ENCODE measurements around the gene HNRNPLL.

- no peak for TF ChIP-seq CTCF (IDR thresholded peaks at IDR 0.05 in 2 of 3, conservative IDR thresholded peaks at IDR 0.05 in 1 of 3; ENCODE audit: borderline replicate concordance in 1 of 3, insufficient read depth in 1 of 3, low read depth in 2 of 3, low read length in 2 of 3)
- no peak for TF ChIP-seq EZH2 (IDR thresholded peaks at IDR 0.05)
- no peak for TF ChIP-seq POLR2AphosphoS5 (IDR thresholded peaks at IDR 0.05; ENCODE audit: low read depth, low read length)
- TF ChIP-seq EZH2phosphoT487 (IDR thresholded peaks at IDR 0.05; ENCODE audit: borderline replicate concordance) = no peak
- TF ChIP-seq RAD21 (IDR thresholded peaks at IDR 0.05; ENCODE audit: low read depth) = no peak
- TF ChIP-seq YY1 (IDR thresholded peaks at IDR 0.05; ENCODE audit: extremely low read depth, insufficient replicate concordance, low read depth, low read length) = no peak
Measured at GRCh38 chr2:38517284-38517683, 85.4 kb downstream of the HNRNPLL start.
